Tibial artery (tissue), 4 donors: Measurements from ENCODE around the gene SCAP.

ENCODE experiments used
- DNase-seq, 2 donors: peaks; one replicate each; pipeline ENCODE4 v3.0.0-alpha.2; 2019
- H3K27ac ChIP-seq, 2 donors: fragments of 200-600 bp; sonication (generic) in 1 of 2; 1 replicate in 1 of 2; 2 replicates in 1 of 2; pipeline ENCODE4 v1.5.1; 2018 to 2019; ENCODE audit warnings: mild to moderate bottlenecking in 1 of 2
- H3K27me3 ChIP-seq, 2 donors: fragments of 200-600 bp; sonication (generic) in 1 of 2; one replicate each; pipeline versions ENCODE4 v1.5.1 to v1.6.0; 2016 to 2019
- H3K36me3 ChIP-seq, 3 donors: fragments of 200-600 bp; sonication (generic) in 2 of 3; one replicate each; pipeline ENCODE4 v1.5.1; 2016 to 2019; ENCODE audit warnings: mild to moderate bottlenecking in 2 of 3
- H3K4me1 ChIP-seq, 4 donors: fragments of 200-600 bp; sonication (generic) in 2 of 4; 1 replicate in 3 of 4; 2 replicates in 1 of 4; pipeline ENCODE4 v1.5.1; 2016 to 2019
- H3K4me3 ChIP-seq, 2 donors: fragments of 200-600 bp; sonication (generic) in 1 of 2; 1 replicate in 1 of 2; 2 replicates in 1 of 2; pipeline ENCODE4 v1.5.1; 2018 to 2019; ENCODE audit warnings: mild to moderate bottlenecking in 2 of 2
- H3K9me3 ChIP-seq, 3 donors: fragments of 200-600 bp; sonication (generic) in 1 of 3; one replicate each; pipeline ENCODE4 v1.5.1; 2016 to 2019
- intact Hi-C: fragments of 100-400 bp; cut with DNase I; formaldehyde crosslinking; loops from one replicate; pipeline ENCODE4 v1.15.0; 2023; ENCODE audit warnings: low total_unique reads
- TF ChIP-seq, protein P1 (sequence below), 2 experiments: fragments of 200-600 bp in 1 of 2; fragments of 450-650 bp in 1 of 2; IDR thresholded peaks; one replicate each; pipeline ENCODE4 v1.5.1; 2017 to 2019; ENCODE audit warnings: antibody characterized with exemption in 2 of 2, mild to moderate bottlenecking in 1 of 2, moderate library complexity in 1 of 2

The SCAP gene

DNA sequence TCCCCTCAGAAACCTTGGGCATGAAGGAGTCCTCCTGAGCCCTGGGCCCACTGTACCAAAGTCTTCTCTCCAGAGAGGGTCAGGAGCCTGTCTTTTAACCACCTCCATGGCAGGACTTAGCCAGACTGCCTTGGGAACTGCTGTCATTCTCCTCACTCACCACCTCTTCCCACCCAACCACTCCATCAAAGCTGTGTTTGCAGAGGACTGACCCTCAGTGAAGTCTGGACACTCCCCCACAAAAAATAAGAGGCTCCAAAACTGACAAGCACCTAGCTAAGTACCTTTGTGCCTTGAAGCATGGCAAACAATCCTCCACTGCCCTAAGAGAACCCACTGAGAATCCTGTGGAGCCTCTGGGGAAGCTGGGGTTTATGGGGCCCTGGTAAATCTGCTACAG is 2.3 kb upstream of the SCAP start:
- intact Hi-C loops, result no loop called here
- no peak for DNase-seq
- no peaks in the 10 kb centered on the region for H3K27me3 ChIP-seq
- no peak overlapping the region for H3K27ac ChIP-seq
- no peaks in the 10 kb centered on the region for H3K9me3 ChIP-seq
- H3K36me3 ChIP-seq, result no peaks in the 10 kb centered on the region
- peaks cover 4 to 29% (median 22%) of the 10 kb centered on the region in 4 donors for H3K4me1 ChIP-seq
- TF ChIP-seq, protein P1, sequence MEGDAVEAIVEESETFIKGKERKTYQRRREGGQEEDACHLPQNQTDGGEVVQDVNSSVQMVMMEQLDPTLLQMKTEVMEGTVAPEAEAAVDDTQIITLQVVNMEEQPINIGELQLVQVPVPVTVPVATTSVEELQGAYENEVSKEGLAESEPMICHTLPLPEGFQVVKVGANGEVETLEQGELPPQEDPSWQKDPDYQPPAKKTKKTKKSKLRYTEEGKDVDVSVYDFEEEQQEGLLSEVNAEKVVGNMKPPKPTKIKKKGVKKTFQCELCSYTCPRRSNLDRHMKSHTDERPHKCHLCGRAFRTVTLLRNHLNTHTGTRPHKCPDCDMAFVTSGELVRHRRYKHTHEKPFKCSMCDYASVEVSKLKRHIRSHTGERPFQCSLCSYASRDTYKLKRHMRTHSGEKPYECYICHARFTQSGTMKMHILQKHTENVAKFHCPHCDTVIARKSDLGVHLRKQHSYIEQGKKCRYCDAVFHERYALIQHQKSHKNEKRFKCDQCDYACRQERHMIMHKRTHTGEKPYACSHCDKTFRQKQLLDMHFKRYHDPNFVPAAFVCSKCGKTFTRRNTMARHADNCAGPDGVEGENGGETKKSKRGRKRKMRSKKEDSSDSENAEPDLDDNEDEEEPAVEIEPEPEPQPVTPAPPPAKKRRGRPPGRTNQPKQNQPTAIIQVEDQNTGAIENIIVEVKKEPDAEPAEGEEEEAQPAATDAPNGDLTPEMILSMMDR (IDR thresholded peaks at IDR 0.05), result no peak
- no peak overlapping the region for H3K4me3 ChIP-seq

DNA sequence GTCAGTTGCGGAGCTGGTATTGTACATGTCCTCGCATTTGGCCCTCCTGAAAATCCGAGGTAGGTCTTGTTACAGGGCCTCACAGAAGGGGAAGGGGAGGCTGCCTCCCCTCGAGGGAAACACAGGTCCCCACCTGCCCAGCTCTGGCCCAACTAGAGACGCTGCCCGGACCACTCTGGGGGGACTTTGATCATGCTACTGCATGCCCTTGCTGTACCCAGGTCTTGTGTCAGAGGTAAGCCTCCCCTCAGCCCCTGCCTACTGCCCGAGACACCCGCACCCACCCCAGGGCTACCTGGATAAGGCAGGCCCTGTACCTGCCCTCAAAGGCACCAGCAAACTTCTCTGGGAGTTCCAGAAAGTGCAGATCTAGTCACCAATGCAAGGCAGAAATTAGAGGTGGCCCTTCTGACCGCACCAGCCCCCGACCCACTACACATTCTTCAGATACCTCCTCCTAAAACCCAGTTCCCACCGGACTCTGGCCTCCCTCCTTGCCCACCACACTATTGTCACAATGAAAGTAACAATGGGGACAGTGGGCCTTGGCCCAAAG is 981 bp upstream of the SCAP start:
- TF ChIP-seq, protein P1 (IDR thresholded peaks at IDR 0.05), result no peak
- peak overlapping the region; percentile 76 to 84 for H3K27ac ChIP-seq
- intact Hi-C loops, result loop anchor here (2.0 kb wide), 1 partner anchor 54 kb away; no protein-coding TSS in a partner anchor
- H3K4me1 ChIP-seq, result peaks cover 4 to 29% (median 22%) of the 10 kb centered on the region in 4 donors
- no peaks in the 10 kb centered on the region for H3K36me3 ChIP-seq
- no peaks in the 10 kb centered on the region for H3K27me3 ChIP-seq
- peak in 1 of 2 donors; percentile 68 for DNase-seq
- H3K9me3 ChIP-seq, result no peaks in the 10 kb centered on the region
- peak overlapping the region; percentile 81 for H3K4me3 ChIP-seq

DNA sequence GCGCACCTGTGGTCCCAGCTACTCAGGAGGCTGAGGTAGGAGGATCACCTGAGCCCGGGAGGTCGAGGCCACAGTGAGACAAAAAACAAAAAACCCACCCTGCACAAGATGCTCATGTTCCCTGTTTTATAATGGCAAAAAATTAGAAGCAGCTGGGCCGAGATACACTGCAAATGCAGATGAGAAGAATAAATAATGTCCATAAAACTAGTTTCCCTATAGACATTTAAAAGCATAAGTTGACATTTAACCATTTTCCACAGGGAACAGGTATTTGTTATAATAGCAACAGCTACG is 537 bp upstream of the SCAP start:
- Histone ChIP-seq H3K4me3 (peak overlapping the region; percentile 81), H3K9me3 (no peaks in the 10 kb centered on the region), H3K27me3 (no peaks in the 10 kb centered on the region), H3K4me1 (peaks cover 4 to 29% (median 22%) of the 10 kb centered on the region in 4 donors), H3K27ac (peak overlapping the region; percentile 76 to 84), H3K36me3 (no peaks in the 10 kb centered on the region)
- intact Hi-C loops, result loop anchor here (2.0 kb wide), 1 partner anchor 53 kb away; no protein-coding TSS in a partner anchor
- TF ChIP-seq, protein P1 (IDR thresholded peaks at IDR 0.05), result no peak
- DNase-seq, result no peak

DNA sequence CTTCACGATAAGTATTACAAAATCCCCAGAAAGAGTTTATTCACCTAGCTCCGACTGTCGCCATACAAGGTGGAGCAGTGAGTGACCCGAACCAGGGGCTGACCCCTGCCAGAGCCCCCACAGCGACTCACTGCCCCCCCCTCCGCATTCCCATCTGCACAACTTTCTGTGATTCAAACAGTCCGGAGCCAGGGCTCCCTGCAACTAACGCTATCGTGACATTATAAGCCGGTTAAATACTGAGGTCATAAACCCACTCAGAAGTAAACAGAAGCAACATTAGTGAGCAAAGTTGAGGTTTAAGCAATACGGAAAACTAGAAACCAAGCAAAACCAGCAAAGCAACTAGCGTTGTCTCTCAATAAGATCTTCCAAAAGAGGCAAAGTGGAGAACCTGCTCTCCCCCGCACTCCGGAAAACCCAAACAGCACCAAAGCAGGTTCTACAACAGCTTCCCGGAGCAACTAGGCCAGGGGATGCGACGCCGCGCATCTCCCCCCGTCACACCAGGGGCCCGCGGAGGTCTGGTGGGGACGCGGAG is 642 bp downstream of the SCAP start:
- Histone ChIP-seq H3K27ac (peak overlapping the region; percentile 74 to 76), H3K4me3 (peak overlapping the region; percentile 81), H3K27me3 (no peaks in the 10 kb centered on the region), H3K9me3 (no peaks in the 10 kb centered on the region), H3K36me3 (no peaks in the 10 kb centered on the region), H3K4me1 (peaks cover 4 to 29% (median 22%) of the 10 kb centered on the region in 4 donors)
- intact Hi-C loops, result no loop called here
- no peak for DNase-seq
- TF ChIP-seq, protein P1 (IDR thresholded peaks at IDR 0.05), result no peak

DNA sequence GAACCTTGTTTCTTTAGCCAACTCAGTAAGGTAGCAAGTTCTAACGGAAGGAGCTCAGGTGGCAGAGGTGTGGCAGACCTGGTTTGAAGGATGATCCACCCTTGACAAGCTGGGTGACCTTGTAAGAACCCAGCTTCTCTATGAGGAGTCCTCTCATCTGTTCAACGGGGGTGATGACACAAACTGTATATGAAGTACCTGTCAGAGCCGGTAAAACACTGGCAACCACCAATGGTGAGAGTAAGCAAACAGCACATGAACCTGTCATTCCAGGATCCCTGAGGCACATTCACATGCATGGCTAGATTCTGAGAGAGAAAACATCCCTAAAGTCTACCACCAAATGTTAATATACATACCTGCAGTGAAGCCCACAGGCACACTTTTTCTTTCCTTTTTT is 2.4 kb downstream of the SCAP start:
- H3K27ac ChIP-seq, result no peak overlapping the region
- TF ChIP-seq, protein P1 (IDR thresholded peaks at IDR 0.05), result no peak
- H3K36me3 ChIP-seq, result no peaks in the 10 kb centered on the region
- H3K4me3 ChIP-seq, result no peak overlapping the region
- H3K9me3 ChIP-seq, result no peaks in the 10 kb centered on the region
- peaks cover 4 to 29% (median 22%) of the 10 kb centered on the region in 4 donors for H3K4me1 ChIP-seq
- intact Hi-C loops, result no loop called here
- DNase-seq, result no peak
- no peaks in the 10 kb centered on the region for H3K27me3 ChIP-seq
